Stimulated activated CD4-positive, alpha-beta T cell treated with anti-CD3 and anti-CD28 coated beads, Interleukin-1b, Interleukin-23, amount 100 ng/mL, for 1 hour (primary cell): ENCODE measurements around the gene HIVEP2.
A peak's percentile ranks its signal among the peaks of the same experiment; 100 is the strongest.

Source experiments
- DNase-seq, 2 donors: peaks; one replicate each; pipeline ENCODE4 v3.0.0-alpha.2; 2020; ENCODE audit warnings: low read depth in 2 of 2

Gene HIVEP2

GRCh38 chr6:142925575-142926110 is 19.3 kb downstream of the HIVEP2 start:
- DNase-seq: no peak

GRCh38 chr6:142918339-142919042 is 26.5 kb downstream of the HIVEP2 start:
- DNase-seq: no peak

GRCh38 chr6:142916881-142917280 is 28.1 kb downstream of the HIVEP2 start:
- no peak for DNase-seq

GRCh38 chr6:142914937-142915697 is 29.9 kb downstream of the HIVEP2 start:
- DNase-seq: no peak

GRCh38 chr6:142914369-142914768 is 30.6 kb downstream of the HIVEP2 start:
- DNase-seq: no peak

GRCh38 chr6:142913511-142914047 is 31.4 kb downstream of the HIVEP2 start:
- peak in 1 of 2 donors; percentile 41 for DNase-seq

GRCh38 chr6:142913036-142913510 is 31.9 kb downstream of the HIVEP2 start:
- DNase-seq: no peak

- DNase-seq: no peak
Observed at GRCh38 chr6:142912125-142912524, 32.9 kb downstream of the HIVEP2 start.

GRCh38 chr6:142911430-142911829 is 33.5 kb downstream of the HIVEP2 start:
- no peak for DNase-seq

- DNase-seq: no peak
Observed at GRCh38 chr6:142909686-142910085, 35.3 kb downstream of the HIVEP2 start.

GRCh38 chr6:142908235-142908634 is 36.7 kb downstream of the HIVEP2 start:
- DNase-seq: no peak

- DNase-seq: no peak
Observed at GRCh38 chr6:142907544-142907943, 37.4 kb downstream of the HIVEP2 start.

GRCh38 chr6:142906945-142907470 is 38.0 kb downstream of the HIVEP2 start:
- DNase-seq: no peak

- DNase-seq: no peak
Observed at GRCh38 chr6:142903812-142904211, 41.2 kb downstream of the HIVEP2 start.

GRCh38 chr6:142902636-142903053 is 42.3 kb downstream of the HIVEP2 start:
- no peak for DNase-seq

GRCh38 chr6:142901611-142902010 is 43.4 kb downstream of the HIVEP2 start:
- no peak for DNase-seq

GRCh38 chr6:142900227-142900971 is 44.6 kb downstream of the HIVEP2 start:
- no peak for DNase-seq

- DNase-seq: no peak
Observed at GRCh38 chr6:142898927-142899895, 45.8 kb downstream of the HIVEP2 start.

GRCh38 chr6:142897659-142898058 is 47.3 kb downstream of the HIVEP2 start:
- no peak for DNase-seq

- DNase-seq: no peak
Observed at GRCh38 chr6:142896732-142897131, 48.2 kb downstream of the HIVEP2 start.
